HEK293 (cell line): ENCODE results near the gene FXYD1.

Experiments used
- CTCF ChIA-PET: fragments of 350-600 bp; formaldehyde crosslinking; extraction: SDS; loops from one replicate; lab custom pipeline; 2021; ENCODE audit warnings: antibody characterized with exemption; lab: Yijun Ruan, JAX
- POLR2A ChIA-PET: fragments of 300-600 bp; formaldehyde crosslinking; extraction: SDS; loops from one replicate; lab custom pipeline; 2020; ENCODE audit warnings: antibody characterized with exemption, inconsistent platforms; lab: Yijun Ruan, JAX
- H3K27ac ChIP-seq: fragments of 200-500 bp; sonication (Bioruptor generic); 2 replicates; pipeline ENCODE4 v1.5.1; 2014; ENCODE audit warnings: low read depth, low read length, control low read depth, inconsistent platforms; ENCODE audit errors: extremely low read depth
- H3K36me3 ChIP-seq, 2 experiments: fragments of 200-500 bp in 1 of 2; sonication (Bioruptor generic) in 1 of 2; 1 replicate in 1 of 2; 2 replicates in 1 of 2; pipeline ENCODE4 v1.5.1; 2014 to 2017; ENCODE audit warnings: inconsistent platforms in 2 of 2, low read length in 2 of 2; ENCODE audit not compliant: control insufficient read depth in 2 of 2, insufficient read depth in 1 of 2
- H3K4me1 ChIP-seq: fragments of 200-500 bp; sonication (Bioruptor generic); 2 replicates; pipeline ENCODE4 v1.5.1; 2014; ENCODE audit warnings: mild to moderate bottlenecking, low read length, inconsistent platforms; ENCODE audit not compliant: control insufficient read depth, insufficient read depth
- H3K4me3 ChIP-seq: 2 replicates; pipeline ENCODE4 v1.5.1; 2011; ENCODE audit warnings: low read depth, mild to moderate bottlenecking, control low read depth, low read length, moderate library complexity
- H3K9me3 ChIP-seq: fragments of 200-500 bp; sonication (Bioruptor generic); 2 replicates; pipeline ENCODE4 v1.5.1; 2014; ENCODE audit warnings: low read depth, low read length, inconsistent platforms; ENCODE audit not compliant: control insufficient read depth, insufficient read depth
- AEBP2 ChIP-seq: fragments of 450-650 bp; formaldehyde crosslinking; IDR thresholded peaks from 2 replicates; pipeline ENCODE4 v1.5.1; 2016; ENCODE audit warnings: missing biosample characterization, missing genetic modification characterization, borderline replicate concordance
- IKZF3 ChIP-seq: fragments of 450-650 bp; IDR thresholded peaks from 2 replicates; pipeline ENCODE4 v1.5.0; 2018; ENCODE audit warnings: missing biosample characterization, mild to moderate bottlenecking, missing genetic modification characterization, moderate library complexity
- KLF9 ChIP-seq: fragments of 450-650 bp; formaldehyde crosslinking; IDR thresholded peaks from 2 replicates; pipeline ENCODE4 v1.5.1; 2016; ENCODE audit warnings: missing biosample characterization, missing genetic modification characterization, low read depth
- PRDM2 ChIP-seq: fragments of 450-650 bp; formaldehyde crosslinking; IDR thresholded peaks from 2 replicates; pipeline ENCODE4 v1.5.1; 2016; ENCODE audit warnings: missing biosample characterization, missing genetic modification characterization, borderline replicate concordance
- SETDB1 ChIP-seq: IDR thresholded peaks from one replicate; pipeline ENCODE4 v1.6.1; 2017; ENCODE audit warnings: mild to moderate bottlenecking, low read length, moderate library complexity, mixed read lengths; ENCODE audit not compliant: insufficient read length
- ZBTB10 ChIP-seq: fragments of 450-650 bp; formaldehyde crosslinking; IDR thresholded peaks from 2 replicates; pipeline ENCODE4 v1.5.1; 2016; ENCODE audit warnings: missing biosample characterization, missing genetic modification characterization
- ZBTB17 ChIP-seq: fragments of 450-650 bp; formaldehyde crosslinking; IDR thresholded peaks from 2 replicates; pipeline ENCODE4 v1.5.1; 2016; ENCODE audit warnings: missing biosample characterization, missing genetic modification characterization
- ZFHX2 ChIP-seq: fragments of 450-650 bp; formaldehyde crosslinking; conservative IDR thresholded peaks from 2 replicates; pipeline ENCODE4 v1.5.1; 2016; ENCODE audit warnings: missing biosample characterization, missing genetic modification characterization
- ZNF10 ChIP-seq: fragments of 450-650 bp; formaldehyde crosslinking; IDR thresholded peaks from 2 replicates; pipeline ENCODE4 v1.5.1; 2017; ENCODE audit warnings: missing biosample characterization, missing genetic modification characterization
- ZNF292 ChIP-seq: fragments of 450-650 bp; formaldehyde crosslinking; IDR thresholded peaks from 2 replicates; pipeline ENCODE4 v1.5.1; 2016; ENCODE audit warnings: low read depth, missing biosample characterization, missing genetic modification characterization, borderline replicate concordance
- ZNF660 ChIP-seq: fragments of 450-650 bp; IDR thresholded peaks from 2 replicates; pipeline ENCODE4 v1.5.1; 2018; ENCODE audit warnings: missing biosample characterization, mild to moderate bottlenecking, missing genetic modification characterization
- ZNF670 ChIP-seq: fragments of 450-650 bp; formaldehyde crosslinking; IDR thresholded peaks from 2 replicates; pipeline ENCODE4 v1.5.1; 2016; ENCODE audit warnings: missing biosample characterization, missing genetic modification characterization, low read depth
- ZNF76 ChIP-seq: fragments of 450-650 bp; formaldehyde crosslinking; IDR thresholded peaks from 2 replicates; pipeline ENCODE4; 2016; ENCODE audit warnings: low read depth, missing biosample characterization, missing genetic modification characterization, borderline replicate concordance
- TF ChIP-seq, protein P1 (sequence below): fragments of 450-650 bp; formaldehyde crosslinking; IDR thresholded peaks from 2 replicates; pipeline ENCODE4 v1.5.1; 2016; ENCODE audit warnings: missing biosample characterization, missing genetic modification characterization
- TF ChIP-seq, protein P2 (sequence below): fragments of 450-650 bp; formaldehyde crosslinking; IDR thresholded peaks from 2 replicates; pipeline ENCODE4 v1.5.1; 2016; ENCODE audit warnings: missing biosample characterization, missing genetic modification characterization

The FXYD1 gene

GRCh38 chr19:35120898-35121297, 17.7 kb upstream of the FXYD1 start:
- ChIA-PET CTCF (interaction anchor here (0.6 to 6.9 kb wide), 5 partner anchors 14 to 1296 kb away, joined by 3 to 101 read pairs (median 7); partner anchors contain the start of gene LGI4), POLR2A (no interaction called here)
- Histone ChIP-seq H3K4me3 (no peak overlapping the region), H3K36me3 (no peaks in the 10 kb centered on the region), H3K27ac (no peak overlapping the region), H3K9me3 (no peaks in the 10 kb centered on the region), H3K4me1 (peaks cover 12% of the 10 kb centered on the region)
- TF ChIP-seq ZBTB17 (tag by site-specific recombination) = peak; percentile 19; the same call in 1 of the 2 replicates
- no peak for TF ChIP-seq SETDB1

DNA sequence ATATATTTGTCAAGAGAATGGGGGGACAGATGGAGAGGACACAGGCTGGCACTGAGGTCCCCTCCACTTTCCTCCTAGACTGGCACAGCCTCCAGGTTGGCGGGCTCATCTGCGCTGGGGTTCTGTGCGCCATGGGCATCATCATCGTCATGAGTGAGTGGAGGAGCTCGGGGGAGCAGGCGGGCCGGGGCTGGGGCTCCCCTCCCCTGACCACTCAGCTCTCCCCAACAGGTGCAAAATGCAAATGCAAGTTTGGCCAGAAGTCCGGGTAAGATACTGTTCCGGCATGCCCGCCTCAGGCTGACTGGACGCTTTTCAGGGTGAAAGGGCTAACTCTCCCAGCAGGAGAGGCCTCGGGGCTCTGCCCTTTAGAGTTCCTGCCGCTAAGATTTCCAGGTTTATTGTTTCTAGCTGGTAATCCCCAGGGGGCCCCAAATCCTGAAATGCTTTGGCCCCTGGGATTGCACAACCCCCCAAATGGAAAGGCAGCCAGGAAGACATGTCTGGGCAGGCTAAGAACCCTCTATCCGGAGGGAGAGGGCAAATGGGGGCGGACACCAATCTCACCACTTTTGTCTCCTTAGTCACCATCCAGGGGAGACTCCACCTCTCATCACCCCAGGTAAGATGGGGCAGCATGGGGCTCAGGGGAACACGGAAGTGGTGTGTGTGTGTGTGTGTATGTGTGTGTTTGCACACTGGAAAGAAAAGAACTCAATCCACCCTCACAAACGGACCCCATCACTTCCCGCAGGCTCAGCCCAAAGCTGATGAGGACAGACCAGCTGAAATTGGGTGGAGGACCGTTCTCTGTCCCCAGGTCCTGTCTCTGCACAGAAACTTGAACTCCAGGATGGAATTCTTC, 15.7 kb upstream of the FXYD1 start:
- POLR2A ChIA-PET = interaction anchor here (1.2 kb wide), 1 partner anchor 18 kb away, joined by 3 read pairs; no protein-coding TSS in a partner anchor
- TF ChIP-seq ZNF76 = no peak
- TF ChIP-seq, protein P1, sequence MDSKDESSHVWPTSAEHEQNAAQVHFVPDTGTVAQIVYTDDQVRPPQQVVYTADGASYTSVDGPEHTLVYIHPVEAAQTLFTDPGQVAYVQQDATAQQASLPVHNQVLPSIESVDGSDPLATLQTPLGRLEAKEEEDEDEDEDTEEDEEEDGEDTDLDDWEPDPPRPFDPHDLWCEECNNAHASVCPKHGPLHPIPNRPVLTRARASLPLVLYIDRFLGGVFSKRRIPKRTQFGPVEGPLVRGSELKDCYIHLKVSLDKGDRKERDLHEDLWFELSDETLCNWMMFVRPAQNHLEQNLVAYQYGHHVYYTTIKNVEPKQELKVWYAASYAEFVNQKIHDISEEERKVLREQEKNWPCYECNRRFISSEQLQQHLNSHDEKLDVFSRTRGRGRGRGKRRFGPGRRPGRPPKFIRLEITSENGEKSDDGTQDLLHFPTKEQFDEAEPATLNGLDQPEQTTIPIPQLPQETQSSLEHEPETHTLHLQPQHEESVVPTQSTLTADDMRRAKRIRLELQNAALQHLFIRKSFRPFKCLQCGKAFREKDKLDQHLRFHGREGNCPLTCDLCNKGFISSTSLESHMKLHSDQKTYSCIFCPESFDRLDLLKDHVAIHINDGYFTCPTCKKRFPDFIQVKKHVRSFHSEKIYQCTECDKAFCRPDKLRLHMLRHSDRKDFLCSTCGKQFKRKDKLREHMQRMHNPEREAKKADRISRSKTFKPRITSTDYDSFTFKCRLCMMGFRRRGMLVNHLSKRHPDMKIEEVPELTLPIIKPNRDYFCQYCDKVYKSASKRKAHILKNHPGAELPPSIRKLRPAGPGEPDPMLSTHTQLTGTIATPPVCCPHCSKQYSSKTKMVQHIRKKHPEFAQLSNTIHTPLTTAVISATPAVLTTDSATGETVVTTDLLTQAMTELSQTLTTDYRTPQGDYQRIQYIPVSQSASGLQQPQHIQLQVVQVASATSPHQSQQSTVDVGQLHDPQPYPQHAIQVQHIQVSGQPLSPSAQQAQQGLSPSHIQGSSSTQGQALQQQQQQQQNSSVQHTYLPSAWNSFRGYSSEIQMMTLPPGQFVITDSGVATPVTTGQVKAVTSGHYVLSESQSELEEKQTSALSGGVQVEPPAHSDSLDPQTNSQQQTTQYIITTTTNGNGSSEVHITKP = peak; percentile 88
- TF ChIP-seq AEBP2 (tag by site-specific recombination) = no peak
- no peak for TF ChIP-seq ZNF292 (tag by site-specific recombination)
- no peak for TF ChIP-seq KLF9 (tag by site-specific recombination)
- TF ChIP-seq ZNF660 (tag by site-specific recombination) = no peak; the same call in 1 of the 2 replicates
- no peak for TF ChIP-seq PRDM2 (tag by site-specific recombination)
- no peak for TF ChIP-seq ZNF10 (tag by site-specific recombination)
- TF ChIP-seq, protein P2, sequence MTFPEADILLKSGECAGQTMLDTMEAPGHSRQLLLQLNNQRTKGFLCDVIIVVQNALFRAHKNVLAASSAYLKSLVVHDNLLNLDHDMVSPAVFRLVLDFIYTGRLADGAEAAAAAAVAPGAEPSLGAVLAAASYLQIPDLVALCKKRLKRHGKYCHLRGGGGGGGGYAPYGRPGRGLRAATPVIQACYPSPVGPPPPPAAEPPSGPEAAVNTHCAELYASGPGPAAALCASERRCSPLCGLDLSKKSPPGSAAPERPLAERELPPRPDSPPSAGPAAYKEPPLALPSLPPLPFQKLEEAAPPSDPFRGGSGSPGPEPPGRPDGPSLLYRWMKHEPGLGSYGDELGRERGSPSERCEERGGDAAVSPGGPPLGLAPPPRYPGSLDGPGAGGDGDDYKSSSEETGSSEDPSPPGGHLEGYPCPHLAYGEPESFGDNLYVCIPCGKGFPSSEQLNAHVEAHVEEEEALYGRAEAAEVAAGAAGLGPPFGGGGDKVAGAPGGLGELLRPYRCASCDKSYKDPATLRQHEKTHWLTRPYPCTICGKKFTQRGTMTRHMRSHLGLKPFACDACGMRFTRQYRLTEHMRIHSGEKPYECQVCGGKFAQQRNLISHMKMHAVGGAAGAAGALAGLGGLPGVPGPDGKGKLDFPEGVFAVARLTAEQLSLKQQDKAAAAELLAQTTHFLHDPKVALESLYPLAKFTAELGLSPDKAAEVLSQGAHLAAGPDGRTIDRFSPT (tag by site-specific recombination) = no peak
- TF ChIP-seq IKZF3 (tag by site-specific recombination) = 0 out of 2 replicates have a peak, but pooled peaks have one; percentile 15
- peak; percentile 43 for TF ChIP-seq ZFHX2 (tag by site-specific recombination)
- TF ChIP-seq ZNF670 = no peak
- TF ChIP-seq ZBTB10 = 0 out of 2 replicates have a peak, but pooled peaks have one; percentile 12

More for the DNA sequence above, 15.7 kb upstream of the FXYD1 start:
- Histone ChIP-seq H3K9me3 (no peaks in the 10 kb centered on the region), H3K27ac (no peak overlapping the region; the same call in 1 of the 2 replicates), H3K4me3 (no peak overlapping the region), H3K36me3 (no peaks in the 10 kb centered on the region), H3K4me1 (peaks cover 10% of the 10 kb centered on the region)
- CTCF ChIA-PET = interaction anchor here (0.6 to 4.8 kb wide), 6 partner anchors 8 to 165 kb away, joined by 3 to 67 read pairs (median 16); partner anchors contain the start of genes FXYD3, FXYD7 and LGI4
